GM12864 (cell line): ENCODE results near the gene TSEN2.

Experiments
- DNase-seq: peaks from one replicate; pipeline ENCODE4 v3.0.0-alpha.2; 2011; ENCODE audit warnings: low read depth
- H3K4me3 ChIP-seq: 2 replicates; pipeline ENCODE4 v1.5.1; 2011; ENCODE audit warnings: mild to moderate bottlenecking, low read depth, low read length, control low read depth
- CTCF ChIP-seq: IDR thresholded peaks from 2 replicates; pipeline ENCODE4 v1.5.1; 2011; ENCODE audit warnings: low read depth, mild to moderate bottlenecking, moderate library complexity, low read length, control low read depth, inconsistent platforms; ENCODE audit errors: missing control alignments

The TSEN2 gene

DNA sequence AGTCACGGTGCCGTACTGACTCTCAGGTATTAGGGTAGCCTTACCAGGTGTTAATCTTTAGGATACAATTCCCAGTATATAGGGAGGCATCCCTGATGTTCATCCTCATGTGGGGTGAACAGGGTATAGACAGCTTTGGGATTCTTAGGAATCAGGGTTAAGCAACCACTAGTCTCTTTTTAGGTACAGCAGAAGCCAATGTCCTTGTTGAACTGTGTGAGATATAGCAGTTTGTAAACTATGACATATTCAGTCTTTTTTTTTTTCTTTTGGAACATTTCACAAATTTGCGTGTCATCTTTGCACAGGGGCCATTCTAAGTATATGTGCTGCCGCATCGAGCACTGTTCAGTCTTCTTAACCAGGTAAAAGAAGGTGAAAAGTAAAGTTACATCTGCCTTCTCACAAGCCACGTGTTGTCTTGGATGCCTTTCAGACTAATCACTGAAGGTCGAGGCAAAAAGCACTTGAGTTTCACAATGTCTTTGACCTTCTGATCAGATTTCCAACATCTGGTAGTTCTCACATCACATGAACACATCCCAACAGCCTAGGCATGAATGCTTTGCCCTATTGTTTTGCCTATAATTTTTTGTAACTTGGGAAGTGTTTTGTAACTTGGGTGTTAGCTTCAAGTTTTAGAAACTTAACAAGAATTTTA is 17.2 kb downstream of the TSEN2 start:
- no peak overlapping the region for H3K4me3 ChIP-seq
- DNase-seq, result no peak
- TF ChIP-seq CTCF, result no peak

GRCh38 chr3:12503126-12503957 is 19.1 kb downstream of the TSEN2 start:
- DNase-seq, result no peak
- TF ChIP-seq CTCF, result no peak
- H3K4me3 ChIP-seq, result no peak overlapping the region

DNA sequence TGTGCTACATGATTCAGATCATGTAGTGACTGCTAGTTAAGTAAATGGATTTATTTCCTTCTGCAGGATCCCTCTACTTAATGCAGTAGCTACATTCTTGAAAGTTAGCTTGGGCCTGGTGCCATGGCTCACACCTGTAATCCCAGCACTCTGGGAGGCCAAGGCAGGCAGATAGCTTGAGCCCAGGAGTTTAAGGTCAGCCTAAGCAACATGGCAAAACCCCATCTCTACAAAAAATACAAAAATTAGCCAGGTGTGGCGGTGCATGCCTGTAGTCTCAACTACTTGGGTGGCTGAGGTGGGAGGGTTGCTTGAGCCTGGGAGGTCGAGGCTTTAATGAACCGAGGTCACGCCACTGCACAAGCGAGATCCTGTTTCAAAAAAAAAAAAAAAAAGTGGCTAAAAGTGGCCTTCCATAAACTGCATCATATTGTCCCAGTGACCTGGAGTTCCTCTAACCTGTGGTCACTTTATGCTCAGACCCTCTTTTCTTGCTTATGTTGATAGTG is 22.0 kb downstream of the TSEN2 start:
- TF ChIP-seq CTCF, result no peak
- no peak overlapping the region for H3K4me3 ChIP-seq

DNA sequence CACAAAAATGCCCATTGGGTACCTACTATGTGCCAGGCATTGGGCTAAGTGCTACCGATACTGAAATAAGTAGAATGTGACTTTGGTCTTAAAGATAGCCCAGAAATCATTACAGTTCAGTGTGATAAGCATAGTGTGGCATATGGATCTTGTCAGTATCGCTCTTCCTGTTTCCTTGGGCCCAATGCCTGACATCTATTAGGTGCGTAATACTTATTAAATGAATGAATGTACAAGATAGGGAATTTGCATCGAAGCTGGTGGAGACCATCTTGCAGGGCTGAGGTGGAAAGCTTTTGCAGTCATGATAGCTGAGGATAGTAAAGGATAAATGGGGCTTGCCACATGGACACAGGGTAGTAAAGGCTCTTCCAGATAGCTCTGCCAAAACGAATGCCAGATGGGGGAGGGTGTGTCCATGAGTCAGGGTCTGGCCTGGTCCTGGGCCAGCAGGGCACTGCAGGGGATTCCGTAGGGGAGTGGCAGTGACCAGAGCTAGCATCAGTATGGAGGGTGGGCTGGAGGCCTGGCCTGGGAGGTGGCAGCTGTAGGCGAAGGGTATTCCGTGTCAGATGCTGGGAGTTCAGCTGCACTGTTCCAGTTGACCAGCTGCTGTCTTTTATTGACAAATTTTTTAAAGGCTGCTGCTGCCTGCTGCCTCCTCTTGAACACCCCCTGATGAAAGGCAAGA is 23.5 kb downstream of the TSEN2 start:
- no peak for DNase-seq
- TF ChIP-seq CTCF, result no peak

More for the DNA sequence above, 22.0 kb downstream of the TSEN2 start:
- DNase-seq, result no peak

DNA sequence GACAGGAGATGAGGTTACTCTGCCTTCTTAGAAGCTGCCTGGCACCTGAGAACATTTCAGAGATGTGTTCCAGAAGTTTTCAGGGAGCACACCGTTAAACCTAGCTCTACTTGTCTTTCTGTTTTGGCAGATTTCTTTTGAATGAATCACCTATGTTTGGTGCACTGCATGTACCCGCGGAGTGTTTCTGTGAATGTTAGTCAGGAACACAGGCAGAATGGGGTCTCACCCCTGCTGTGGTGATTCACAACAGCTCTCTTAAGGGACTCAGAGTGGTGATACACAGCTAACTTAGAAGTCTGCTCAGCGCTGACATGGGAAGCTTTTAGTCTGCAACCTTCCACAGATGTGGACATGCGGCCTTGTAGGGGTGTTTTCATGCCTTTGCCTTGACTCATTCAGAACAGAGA is 24.0 kb downstream of the TSEN2 start:
- DNase-seq, result no peak
- no peak for TF ChIP-seq CTCF
- no peak overlapping the region for H3K4me3 ChIP-seq

More for the DNA sequence above, 23.5 kb downstream of the TSEN2 start:
- H3K4me3 ChIP-seq, result no peak overlapping the region

GRCh38 chr3:12509466-12509865 is 25.2 kb downstream of the TSEN2 start:
- no peak for DNase-seq
- no peak overlapping the region for H3K4me3 ChIP-seq
- TF ChIP-seq CTCF, result no peak
